Measurements from ENCODE around the gene KMT5C.
A peak's percentile ranks its signal among the peaks of the same experiment; 100 is the strongest.

Gene KMT5C

DNA sequence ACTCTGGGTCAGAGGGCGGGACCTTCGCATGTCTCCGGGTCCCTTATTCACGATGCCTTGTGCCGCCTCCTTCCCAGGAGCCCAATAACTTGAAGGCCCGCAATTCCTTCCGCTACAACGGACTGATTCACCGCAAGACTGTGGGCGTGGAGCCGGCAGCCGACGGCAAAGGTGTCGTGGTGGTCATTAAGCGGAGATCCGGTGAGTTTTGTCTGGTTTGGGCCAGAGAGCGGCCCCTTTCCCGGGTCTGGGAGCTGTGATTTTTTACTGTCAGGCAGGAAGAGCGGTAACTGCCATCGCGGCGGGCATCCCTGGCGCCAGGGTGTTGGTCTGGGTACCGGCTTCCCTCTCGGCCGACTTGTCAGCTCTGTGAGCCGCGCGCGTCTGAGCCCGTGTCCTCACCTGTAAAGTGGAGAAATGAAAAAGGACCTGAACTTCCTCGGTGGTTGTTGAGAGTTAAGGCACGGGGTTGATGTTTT is 46.9 kb downstream of the KMT5C start:
- DNase-seq (ENCODE audit: low read depth): no peak

DNA sequence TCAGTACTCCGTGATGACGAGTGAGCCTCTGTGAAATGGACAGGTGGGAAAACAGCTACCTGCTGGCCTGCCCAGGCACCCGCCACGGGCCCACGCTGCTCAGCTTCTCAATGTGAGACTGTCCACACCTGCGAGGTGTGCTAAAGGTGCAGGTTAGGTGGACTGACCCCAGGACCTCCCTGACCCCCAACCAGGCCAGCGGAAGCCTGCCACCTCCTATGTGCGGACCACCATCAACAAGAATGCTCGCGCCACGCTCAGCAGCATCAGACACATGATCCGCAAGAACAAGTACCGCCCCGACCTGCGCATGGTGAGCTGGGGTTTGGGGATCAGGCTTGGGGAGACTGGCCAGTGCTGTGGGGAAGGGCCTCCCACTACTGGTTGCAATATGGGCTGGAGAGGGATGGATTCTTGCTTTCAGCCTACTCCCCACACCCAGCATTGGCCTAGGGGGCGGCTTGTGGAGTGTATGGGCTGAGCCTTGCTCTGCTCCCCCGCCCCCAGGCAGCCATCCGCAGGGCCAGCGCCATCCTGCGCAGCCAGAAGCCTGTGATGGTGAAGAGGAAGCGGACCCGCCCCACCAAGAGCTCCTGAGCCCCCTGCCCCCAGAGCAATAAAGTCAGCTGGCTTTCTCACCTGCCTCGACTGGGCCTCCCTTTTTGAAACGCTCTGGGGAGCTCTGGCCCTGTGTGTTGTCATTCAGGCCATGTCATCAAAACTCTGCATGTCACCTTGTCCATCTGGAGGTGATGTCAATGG is 48.2 kb downstream of the KMT5C start:
- no peak for DNase-seq (ENCODE audit: low read depth)

- DNase-seq (ENCODE audit: low read depth): no peak
Measured at GRCh38 chr19:55389386-55390317, 50.0 kb downstream of the KMT5C start.

DNA sequence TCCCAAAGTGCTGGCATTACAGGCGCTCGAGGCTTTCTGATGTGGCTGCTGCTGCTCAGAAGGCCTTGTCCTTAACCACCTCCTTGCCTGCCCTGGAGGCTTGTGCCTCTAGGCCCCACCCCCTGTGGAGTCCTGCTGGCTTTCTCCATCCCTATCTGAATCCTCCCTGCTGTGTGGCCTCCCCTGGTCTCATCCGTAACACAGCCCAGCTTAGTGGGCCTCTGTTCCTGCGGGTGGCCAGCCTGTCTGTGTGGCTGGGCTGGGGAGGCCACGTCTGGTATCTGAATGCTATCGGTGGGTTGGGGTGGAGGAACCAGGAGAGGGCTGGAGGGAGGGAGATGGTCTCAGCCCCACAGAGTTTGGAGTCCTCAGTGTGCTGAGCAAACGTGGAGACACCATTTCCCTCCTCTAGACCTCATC is 50.8 kb downstream of the KMT5C start:
- no peak for DNase-seq (ENCODE audit: low read depth)

- DNase-seq (ENCODE audit: low read depth): no peak
Measured at GRCh38 chr19:55391191-55391670, 51.6 kb downstream of the KMT5C start.

DNA sequence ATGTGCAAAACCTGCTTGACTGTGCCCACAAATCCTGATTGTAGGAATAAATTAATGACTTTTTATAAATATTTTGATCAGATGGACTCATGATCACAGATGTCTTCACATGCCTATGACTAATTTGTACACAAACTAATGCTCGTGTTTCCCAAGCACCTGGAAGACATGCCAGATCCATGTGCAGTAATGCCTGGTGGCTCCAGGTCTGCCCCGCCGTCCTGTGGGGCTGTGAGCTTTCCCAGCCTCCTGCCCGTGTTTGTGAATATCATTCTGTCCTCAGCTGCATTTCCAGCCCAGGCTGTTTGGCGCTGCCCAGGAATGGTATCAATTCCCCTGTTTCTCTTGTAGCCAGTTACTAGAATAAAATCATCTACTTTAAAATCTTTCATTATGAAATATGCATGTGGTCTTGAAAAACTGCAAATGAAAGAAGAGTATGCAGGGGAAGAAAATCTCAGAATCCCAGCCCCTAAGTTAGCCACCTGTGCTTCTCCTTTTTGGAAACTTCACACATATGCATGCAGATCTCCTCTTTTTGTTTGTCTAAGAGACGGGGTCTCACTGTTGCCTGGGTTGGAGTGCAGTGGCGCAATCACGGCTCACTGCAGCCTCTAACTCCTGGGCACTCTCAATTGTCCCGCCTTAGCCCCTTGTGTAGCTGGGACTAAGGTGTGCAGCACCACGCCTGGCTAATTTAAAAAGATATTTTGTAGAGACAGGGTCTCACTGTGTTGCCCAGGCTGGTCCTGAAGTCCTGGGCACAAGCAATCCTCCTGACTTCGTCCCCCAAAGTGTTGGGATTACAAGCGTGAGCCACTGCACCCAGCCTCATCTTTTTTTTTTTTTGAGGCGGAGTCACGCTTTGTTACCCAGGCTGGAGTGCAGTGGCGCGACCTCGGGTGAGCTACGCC is 52.3 kb downstream of the KMT5C start:
- peak; percentile 47 for DNase-seq (ENCODE audit: low read depth)

GRCh38 chr19:55392820-55393761 is 53.4 kb downstream of the KMT5C start:
- no peak for DNase-seq (ENCODE audit: low read depth)
